NOMO-1 (cell line): ENCODE results near the gene LIPE.
"Not testable (repeated sequence)": the region's sequence is repeated elsewhere in the genome, so short reads cannot be mapped to it uniquely, and the experiment has no call there.

Source experiments
- DNase-seq, 2 experiments: peaks; one replicate each; lab custom pipeline; 2025; ENCODE audit not compliant: unreplicated experiment in 2 of 2; lab: John Stamatoyannopoulos, UW

LIPE gene, protein sequence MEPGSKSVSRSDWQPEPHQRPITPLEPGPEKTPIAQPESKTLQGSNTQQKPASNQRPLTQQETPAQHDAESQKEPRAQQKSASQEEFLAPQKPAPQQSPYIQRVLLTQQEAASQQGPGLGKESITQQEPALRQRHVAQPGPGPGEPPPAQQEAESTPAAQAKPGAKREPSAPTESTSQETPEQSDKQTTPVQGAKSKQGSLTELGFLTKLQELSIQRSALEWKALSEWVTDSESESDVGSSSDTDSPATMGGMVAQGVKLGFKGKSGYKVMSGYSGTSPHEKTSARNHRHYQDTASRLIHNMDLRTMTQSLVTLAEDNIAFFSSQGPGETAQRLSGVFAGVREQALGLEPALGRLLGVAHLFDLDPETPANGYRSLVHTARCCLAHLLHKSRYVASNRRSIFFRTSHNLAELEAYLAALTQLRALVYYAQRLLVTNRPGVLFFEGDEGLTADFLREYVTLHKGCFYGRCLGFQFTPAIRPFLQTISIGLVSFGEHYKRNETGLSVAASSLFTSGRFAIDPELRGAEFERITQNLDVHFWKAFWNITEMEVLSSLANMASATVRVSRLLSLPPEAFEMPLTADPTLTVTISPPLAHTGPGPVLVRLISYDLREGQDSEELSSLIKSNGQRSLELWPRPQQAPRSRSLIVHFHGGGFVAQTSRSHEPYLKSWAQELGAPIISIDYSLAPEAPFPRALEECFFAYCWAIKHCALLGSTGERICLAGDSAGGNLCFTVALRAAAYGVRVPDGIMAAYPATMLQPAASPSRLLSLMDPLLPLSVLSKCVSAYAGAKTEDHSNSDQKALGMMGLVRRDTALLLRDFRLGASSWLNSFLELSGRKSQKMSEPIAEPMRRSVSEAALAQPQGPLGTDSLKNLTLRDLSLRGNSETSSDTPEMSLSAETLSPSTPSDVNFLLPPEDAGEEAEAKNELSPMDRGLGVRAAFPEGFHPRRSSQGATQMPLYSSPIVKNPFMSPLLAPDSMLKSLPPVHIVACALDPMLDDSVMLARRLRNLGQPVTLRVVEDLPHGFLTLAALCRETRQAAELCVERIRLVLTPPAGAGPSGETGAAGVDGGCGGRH

DNA sequence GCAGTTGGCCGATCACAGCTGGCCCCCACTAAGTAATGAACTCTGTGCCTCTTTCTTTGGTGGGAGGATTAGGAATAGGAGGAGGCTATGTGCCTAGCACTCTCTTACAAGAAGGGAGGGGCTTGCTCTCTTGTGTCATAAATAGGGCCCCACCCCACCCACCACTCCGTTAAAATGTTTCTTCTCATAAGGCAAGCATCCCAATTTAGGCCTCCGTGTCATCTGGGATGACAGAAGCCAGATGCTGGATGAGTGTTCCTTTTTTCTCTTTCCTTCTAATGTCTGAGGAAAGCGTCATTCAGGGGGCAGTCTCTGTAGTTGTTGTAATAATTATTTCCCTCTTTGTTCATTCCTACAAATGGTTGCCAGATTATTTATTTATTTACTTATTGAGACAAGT lies at the start of gene LIPE:
LIPE (minus strand) TSS at position 76 of the 400 bp plus-strand sequence. CDS start 239 bp downstream, outside the sequence.
- no peak for DNase-seq

DNA sequence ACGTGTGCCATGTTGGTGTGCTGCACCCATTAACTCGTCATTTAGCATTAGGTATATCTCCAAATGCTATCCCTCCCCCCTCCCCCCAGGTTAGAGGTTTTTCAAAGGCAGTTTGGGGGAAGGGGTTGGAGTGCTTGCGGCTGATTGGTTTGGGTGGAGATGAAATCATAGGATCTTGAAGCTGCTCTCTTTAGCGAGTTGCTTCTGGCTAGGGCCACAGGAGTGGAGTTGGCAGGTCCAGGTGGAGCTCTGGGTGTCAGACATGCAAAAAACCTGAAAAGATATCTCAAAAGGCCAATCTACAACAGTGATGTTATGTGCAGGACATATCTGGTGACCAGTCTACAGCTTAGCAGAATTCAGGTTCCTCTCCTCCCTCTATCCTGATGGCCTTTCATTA lies 48.2 kb upstream of the LIPE start:
- DNase-seq, result no peak

DNA sequence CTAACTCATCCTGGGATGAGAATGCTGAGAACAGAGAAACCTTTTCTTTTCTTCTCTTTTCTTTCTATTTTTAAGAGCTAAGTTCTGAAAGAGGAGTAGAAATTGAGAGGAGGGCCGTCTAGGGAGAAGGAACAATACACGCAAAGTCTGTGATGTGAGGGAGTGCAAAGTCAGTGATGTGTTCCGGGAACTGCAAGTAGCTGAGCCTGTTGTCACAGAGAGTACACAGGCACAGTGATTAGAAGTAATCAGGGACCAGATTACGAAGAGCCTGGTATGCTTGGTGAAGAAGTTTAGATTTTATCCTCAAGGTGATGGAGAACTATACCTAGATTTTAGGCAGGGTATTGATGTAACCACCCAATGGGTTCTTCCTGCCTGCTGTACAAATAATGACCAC lies 47.6 kb upstream of the LIPE start:
- DNase-seq, result no peak

- DNase-seq, result no peak
Measured at GRCh38 chr19:42473686-42474085, 46.5 kb upstream of the LIPE start.

DNA sequence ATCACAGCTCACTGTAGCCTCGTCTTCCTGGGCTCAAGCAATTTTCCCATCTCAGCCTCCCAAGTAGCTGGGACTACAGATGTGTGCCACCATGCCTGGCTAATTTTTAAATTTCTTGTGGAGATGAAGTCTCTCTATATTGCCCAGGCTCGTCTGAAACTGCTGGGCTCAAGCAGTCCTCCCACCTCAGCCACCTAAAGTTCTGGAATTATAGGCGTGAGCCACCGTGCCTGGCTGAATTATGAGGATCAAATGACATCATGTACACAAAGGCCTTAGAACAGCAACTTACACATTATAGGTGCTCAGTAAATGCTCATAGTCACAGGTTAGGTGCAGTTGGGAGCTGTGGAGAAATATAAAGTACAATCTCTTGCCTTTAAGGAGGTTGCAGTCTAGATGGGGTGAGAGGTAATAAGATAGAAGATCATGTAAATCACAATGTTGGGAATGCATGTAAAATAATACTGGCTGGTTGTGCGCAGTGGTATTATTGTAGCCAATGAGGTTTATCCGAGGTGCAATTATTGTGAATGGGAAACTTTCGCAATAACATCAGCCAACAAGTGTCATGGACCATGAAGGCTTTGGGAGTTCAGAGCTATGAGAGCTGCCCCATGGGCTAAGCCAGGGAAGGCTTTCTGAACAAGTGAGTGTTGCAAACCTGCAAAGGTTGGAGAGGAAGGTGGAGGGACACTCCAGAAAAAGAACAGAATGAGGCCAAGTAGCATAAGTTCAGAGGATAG lies 45.4 kb upstream of the LIPE start:
- DNase-seq, result no peak

GRCh38 chr19:42471554-42472249 lies 44.5 kb upstream of the LIPE start:
- no peak for DNase-seq

- DNase-seq, result peak in 1 of 2 experiments; percentile 41
Measured at GRCh38 chr19:42469311-42470235, 42.4 kb upstream of the LIPE start.

- DNase-seq, result no peak
Measured at GRCh38 chr19:42468273-42468796, 41.1 kb upstream of the LIPE start.

DNA sequence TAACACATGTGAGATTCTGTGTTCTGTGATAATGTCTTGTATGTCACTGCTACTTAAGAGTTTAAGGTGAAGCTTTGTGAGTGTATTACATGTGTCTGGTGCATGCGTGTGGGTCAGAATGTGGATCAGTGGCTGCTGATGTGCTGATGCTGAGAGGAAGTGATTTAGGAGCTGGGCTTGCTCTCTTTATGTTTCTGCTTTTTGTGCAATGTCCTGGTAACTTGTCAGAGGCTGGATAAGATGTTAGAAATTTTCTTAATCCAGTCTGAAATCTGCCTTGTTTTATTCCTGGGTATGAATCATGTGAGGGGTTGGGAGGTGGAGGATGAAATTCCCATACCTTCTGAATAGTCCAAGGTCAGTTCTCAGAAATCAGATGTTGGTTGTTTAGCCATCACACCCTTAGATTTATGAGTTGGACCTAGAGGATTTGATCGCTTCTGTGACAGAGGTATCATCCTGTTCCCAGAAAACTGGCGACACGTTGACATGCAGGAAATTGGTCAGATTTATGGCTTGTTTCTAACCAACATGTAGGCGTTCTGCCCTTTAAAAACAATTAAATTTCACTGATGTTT lies 40.1 kb upstream of the LIPE start:
- peak in 1 of 2 experiments; percentile 57 for DNase-seq

- no peak for DNase-seq
Measured at GRCh38 chr19:42466521-42467182, 39.5 kb upstream of the LIPE start.

DNA sequence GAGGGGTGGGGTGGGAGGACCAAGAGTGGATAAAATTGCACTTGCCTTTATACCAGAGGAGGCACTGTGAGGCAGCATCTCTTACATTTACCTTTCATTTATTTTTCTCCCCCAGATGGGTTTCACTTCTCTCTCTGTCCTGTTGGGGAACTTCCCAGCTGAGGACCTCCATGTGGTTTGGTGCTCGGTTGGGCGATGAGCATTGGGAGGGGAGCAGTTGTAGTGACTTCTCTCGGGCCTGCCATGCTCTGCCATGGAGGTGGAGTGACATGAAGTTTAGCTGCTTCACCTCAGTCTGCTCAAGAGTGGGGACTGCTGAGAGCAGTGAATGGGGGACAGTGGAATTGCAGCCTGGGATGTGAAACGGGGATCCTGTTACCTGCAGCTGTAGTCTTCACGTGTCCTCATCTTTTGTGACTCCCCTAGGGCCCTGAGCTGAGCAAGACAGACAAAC lies 38.7 kb upstream of the LIPE start:
- peak; percentile 26 to 55 for DNase-seq

DNA sequence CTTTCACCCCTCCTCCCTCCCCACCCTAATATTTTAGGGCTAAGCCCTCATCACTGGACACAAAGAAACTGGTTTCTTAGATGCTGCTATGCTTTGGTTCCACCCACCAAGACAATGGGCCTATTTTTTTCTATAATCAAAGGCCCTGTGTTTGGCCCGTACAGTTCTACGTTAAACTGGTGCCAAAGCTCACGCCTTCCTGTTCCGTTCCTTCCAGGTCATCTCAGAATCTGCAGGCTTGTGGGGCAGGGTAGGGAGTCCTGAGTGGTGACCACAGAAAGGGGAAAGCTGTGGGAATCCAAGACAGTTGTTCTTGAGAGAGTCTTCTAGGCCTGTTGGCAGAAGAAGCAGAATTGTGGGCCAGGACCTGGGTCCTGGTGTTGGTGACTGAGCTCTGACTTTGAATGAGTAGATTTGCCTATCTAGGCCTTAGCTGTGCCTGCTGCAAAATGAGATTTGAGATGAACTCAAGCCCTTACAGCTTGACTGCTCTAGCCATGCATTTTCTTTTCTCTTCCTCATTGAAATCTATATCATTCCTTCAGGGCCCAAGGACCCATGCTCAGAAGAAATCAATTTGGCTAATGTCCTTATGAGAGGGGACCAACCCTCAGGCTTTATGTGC lies 34.6 kb upstream of the LIPE start:
- DNase-seq, result no peak

GRCh38 chr19:42461231-42461630 lies 34.0 kb upstream of the LIPE start:
- not testable (repeated sequence) for DNase-seq

DNA sequence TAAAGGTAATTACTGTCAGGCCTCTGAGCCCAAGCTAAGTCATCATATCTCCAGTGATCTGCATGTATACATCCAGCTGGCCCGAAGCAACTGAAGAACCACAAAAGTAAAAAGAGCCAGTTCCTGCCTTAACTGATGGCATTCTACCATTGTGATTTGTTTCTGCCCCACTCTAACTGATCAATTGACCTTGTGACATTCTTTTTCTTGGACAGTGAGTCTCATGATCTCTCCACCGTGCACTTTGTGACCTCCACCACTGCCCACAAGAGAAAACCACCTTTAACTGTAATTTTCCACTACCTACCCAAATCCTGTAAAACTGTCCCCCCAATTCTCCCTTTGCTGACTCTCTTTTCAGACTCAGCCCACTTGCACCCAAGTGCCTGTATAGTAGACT lies 32.7 kb upstream of the LIPE start:
- DNase-seq, result no peak

DNA sequence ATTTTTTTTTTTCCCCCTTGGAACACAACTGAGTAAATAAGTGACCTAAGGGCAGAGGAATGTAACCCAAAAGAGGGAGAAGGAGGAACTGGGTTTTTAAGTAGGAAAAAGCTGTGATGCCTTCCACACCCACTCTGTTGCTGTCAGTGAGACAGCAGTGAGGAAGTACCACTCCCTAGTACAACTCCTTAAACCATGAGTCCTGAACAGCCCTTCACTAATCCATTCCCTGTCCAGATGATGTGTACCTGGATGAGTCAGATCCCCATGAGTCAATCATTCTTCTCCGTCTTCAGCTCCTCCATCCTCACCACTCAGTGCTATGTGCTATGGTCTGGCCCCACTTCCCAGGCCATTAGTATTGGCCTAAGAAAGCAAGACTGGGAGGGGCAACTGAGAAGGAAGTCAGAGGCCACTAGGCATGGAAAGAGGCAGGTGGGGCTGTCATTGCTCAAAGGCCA lies 28.5 kb upstream of the LIPE start:
- no peak for DNase-seq

GRCh38 chr19:42455086-42455485 lies 27.9 kb upstream of the LIPE start:
- no peak for DNase-seq

- DNase-seq, result peak in 1 of 2 experiments; percentile 18
Measured at GRCh38 chr19:42452590-42452989, 25.4 kb upstream of the LIPE start.
